ENCODE data around the gene RIPOR2.

The RIPOR2 gene

DNA sequence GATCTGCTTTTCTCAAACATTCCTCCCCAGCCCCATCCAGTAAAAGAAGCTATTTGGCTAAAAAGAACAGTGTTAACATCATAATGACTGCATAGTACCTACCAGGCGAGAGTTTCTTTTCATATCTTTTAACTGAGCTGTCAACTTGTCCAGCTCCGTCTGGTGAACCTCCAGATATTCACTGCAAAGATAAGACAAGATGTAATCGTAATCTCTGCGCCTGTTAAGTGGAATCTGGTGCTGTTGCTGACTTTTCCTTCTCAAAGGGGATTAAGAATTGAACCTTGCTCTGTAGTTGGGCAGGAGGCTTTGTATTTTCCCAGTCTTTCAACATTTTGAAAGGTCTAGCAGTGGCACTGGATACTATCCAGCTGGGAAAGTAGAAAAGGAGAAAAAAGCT, 63.0 kb downstream of the RIPOR2 start:
- no peak for DNase-seq (ENCODE audit: low read depth)
- H3K4me3 ChIP-seq (ENCODE audit: low read length) = no peak overlapping the region
- TF ChIP-seq, protein P1, sequence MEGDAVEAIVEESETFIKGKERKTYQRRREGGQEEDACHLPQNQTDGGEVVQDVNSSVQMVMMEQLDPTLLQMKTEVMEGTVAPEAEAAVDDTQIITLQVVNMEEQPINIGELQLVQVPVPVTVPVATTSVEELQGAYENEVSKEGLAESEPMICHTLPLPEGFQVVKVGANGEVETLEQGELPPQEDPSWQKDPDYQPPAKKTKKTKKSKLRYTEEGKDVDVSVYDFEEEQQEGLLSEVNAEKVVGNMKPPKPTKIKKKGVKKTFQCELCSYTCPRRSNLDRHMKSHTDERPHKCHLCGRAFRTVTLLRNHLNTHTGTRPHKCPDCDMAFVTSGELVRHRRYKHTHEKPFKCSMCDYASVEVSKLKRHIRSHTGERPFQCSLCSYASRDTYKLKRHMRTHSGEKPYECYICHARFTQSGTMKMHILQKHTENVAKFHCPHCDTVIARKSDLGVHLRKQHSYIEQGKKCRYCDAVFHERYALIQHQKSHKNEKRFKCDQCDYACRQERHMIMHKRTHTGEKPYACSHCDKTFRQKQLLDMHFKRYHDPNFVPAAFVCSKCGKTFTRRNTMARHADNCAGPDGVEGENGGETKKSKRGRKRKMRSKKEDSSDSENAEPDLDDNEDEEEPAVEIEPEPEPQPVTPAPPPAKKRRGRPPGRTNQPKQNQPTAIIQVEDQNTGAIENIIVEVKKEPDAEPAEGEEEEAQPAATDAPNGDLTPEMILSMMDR (IDR thresholded peaks at IDR 0.05; ENCODE audit: insufficient read depth, low read depth, low read length, missing control alignments) = no peak

DNA sequence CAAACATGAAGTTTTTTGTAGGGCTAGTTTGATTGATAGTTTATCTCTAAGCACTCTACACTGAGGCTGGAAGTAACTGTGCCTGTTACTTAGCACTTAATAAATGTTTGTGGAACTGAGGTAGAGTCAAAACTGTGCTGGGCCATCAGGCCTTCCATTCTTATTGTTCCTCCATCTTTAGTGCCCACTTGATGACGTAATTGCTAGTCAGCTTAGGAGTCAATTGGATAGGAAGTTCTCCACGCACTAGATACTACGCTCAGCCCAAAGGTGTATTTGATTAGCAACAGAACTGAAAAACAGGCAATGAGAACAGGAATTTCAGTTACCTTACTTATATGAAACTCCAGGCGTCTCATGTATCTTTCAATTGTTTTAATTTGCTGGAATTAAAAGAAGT, 67.0 kb downstream of the RIPOR2 start:
- DNase-seq (ENCODE audit: low read depth) = no peak
- TF ChIP-seq, protein P1 (IDR thresholded peaks at IDR 0.05; ENCODE audit: insufficient read depth, low read depth, low read length, missing control alignments) = no peak
- no peak overlapping the region for H3K4me3 ChIP-seq (ENCODE audit: low read length)

DNA sequence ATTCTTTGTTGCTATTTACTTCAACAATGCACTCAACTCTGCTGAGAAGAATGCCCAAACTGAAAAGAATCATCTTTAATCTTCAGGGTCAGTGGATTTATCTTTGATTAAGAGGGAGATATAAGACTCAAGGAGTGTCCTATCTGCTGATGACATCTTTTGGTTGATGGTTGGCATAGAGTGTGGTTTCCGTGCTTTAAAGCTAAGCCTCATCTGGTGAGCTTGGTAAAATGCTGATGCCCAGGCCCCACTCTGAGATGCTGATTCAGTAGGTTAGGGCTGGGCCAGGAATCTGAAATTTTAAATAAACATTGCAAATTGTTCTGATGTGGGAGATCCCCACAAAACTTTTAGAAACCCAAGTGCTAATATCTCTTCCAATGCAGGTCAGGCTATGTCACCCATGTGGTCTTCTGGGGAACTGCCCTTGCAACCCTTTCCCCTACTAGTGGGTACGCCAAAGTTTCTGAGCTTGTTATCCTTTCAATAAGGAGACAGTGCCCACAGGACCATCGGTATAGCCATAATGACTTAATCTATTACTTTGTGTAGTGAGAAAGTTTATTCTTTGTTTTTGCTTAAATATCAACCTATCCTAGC, 68.6 kb downstream of the RIPOR2 start:
- no peak for DNase-seq (ENCODE audit: low read depth)
- H3K4me3 ChIP-seq (ENCODE audit: low read length) = no peak overlapping the region
- TF ChIP-seq, protein P1 (IDR thresholded peaks at IDR 0.05; ENCODE audit: insufficient read depth, low read depth, low read length, missing control alignments) = no peak

DNA sequence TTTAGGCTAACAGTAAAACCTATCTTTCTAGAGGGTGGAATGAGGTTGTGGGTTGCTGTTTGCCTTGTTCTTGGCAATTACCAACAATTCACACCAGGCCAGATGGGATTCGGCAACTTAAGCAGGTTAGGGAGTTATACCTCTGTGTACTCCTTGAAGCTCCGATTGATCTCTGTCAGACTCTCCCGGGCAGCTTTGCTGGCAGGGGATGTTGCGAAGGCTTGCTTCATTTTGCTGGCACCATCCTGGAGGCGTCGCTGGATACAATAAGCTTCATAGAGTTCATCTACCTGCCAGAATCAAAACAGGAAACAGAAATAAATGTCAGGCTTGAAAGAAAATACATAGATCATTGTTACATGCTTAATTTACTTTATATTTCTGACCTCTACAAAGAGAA, 70.6 kb downstream of the RIPOR2 start:
- no peak for DNase-seq (ENCODE audit: low read depth)
- no peak overlapping the region for H3K4me3 ChIP-seq (ENCODE audit: low read length)
- TF ChIP-seq, protein P1 (IDR thresholded peaks at IDR 0.05; ENCODE audit: insufficient read depth, low read depth, low read length, missing control alignments) = no peak

DNA sequence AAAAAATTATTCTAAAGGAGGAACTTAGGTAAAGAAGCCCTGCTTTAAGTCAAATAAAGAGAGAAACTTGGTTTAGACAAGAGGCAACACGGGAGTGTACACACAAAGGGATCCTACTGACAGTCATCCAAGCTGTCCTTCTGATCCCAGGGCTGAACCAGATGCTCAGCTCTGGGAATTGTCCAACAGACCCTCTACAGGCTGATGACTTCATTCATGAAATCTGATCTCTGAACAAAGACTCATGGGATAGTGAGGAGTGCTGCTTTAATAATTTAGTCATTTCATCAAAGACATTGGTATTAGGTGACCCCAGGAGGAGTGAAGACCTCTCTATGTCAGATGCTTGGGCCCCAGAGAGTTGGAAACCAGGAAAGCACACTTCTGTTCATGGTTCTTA, 71.4 kb downstream of the RIPOR2 start:
- no peak for DNase-seq (ENCODE audit: low read depth)
- TF ChIP-seq, protein P1 (IDR thresholded peaks at IDR 0.05; ENCODE audit: insufficient read depth, low read depth, low read length, missing control alignments) = no peak
- no peak overlapping the region for H3K4me3 ChIP-seq (ENCODE audit: low read length)

DNA sequence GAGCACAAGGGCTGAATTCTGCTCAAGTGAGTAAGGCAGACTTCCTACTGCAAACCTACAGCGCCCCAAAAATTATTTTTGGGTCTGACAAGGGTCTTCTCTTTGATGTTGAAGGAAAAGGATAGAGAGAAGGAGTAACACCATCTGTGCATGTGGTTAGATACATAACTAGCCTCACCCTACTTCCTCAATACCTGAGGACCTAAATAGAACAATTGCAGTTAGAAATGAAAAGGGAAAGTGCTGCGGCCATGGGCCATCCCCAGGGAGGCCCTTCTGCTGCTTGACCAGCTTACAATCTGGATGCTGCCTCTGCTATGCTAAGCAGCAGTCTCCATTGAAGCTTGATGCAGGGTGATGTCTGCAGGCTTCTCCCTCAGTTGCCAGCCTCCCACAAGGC, 73.8 kb downstream of the RIPOR2 start:
- no peak for DNase-seq (ENCODE audit: low read depth)
- TF ChIP-seq, protein P1 (IDR thresholded peaks at IDR 0.05; ENCODE audit: insufficient read depth, low read depth, low read length, missing control alignments) = no peak
- H3K4me3 ChIP-seq (ENCODE audit: low read length) = no peak overlapping the region

DNA sequence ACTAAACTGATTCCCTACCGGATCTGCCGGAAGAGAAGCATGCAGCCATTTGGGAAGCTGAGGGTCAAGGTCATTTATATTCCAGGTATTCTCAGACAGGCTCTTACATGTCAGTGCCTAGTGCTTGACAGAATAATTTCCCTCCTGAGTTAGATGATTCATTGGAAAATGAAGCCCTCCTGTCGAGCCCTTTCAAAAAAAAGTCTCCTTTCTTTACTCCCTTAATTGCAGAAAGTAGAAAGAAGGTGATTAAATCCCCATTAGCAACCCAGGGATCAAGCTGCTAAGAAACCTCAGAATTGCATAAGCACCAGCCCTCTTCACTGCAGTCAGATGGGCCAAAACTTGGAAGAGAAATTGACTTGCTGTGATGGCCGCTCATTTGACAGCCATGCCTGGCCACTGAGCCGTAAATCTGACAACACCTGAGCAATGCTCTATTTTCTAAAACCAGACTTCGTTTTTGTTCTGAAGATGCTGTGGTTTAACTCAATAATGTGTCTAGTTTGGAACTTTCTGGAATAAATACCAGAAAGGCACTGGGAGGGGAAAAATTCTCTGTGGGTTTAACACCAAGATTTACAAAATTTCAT, 76.1 kb downstream of the RIPOR2 start:
- H3K4me3 ChIP-seq (ENCODE audit: low read length) = no peak overlapping the region
- DNase-seq (ENCODE audit: low read depth) = peak; percentile 63

More for the DNA sequence above, 76.1 kb downstream of the RIPOR2 start:
- TF ChIP-seq, protein P1 (IDR thresholded peaks at IDR 0.05; ENCODE audit: insufficient read depth, low read depth, low read length, missing control alignments) = no peak
